Ecto neural progenitor cell (in vitro differentiated cells): Measurements from ENCODE around the gene TRIM52.
"Not testable (repeated sequence)": the region's sequence is repeated elsewhere in the genome, so short reads cannot be mapped to it uniquely, and the experiment has no call there.

Experiments used
- DNase-seq: peaks from one replicate; pipeline ENCODE4 v3.0.0-alpha.2; 2018; ENCODE audit warnings: low spot score

Gene TRIM52

DNA sequence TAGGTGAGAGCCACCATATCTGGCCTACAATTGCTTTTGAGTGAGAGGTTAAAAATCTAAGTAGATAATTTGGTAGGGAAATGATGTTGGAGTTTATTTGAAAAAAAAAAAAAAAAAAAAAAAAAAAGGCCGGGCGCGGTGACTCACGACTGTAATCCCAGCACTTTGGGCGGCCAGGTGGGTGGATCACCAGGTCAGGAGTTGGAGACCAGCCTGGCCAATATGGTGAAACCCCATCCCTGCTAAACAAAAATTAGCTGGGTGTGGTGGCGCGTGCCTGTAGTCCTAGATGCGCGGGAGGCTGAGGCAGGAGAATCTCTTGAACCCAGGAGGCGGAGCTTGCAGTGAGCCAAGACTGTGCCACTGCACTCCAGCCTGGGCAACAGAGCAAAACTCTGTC, 46.7 kb downstream of the TRIM52 start:
- DNase-seq = not testable (repeated sequence)

DNA sequence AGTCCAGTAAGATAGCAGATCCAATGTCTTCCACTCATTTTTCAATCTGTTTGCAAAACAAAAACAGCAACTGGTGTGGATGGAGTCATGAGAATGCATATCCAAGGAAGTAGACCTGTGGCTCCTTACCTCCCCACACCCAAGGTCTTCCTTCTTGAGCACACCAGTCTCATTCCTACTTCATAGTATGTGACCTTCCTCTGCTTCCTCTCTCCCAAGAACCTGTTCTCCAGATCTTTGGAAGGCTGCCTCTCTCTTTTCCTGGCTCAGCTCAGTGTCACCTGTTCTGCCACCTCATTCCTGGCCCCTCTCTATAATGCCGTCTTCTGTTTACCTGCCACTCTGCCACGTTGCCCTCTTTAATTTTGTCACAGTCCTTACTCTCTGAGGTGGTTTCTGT, 48.0 kb downstream of the TRIM52 start:
- no peak for DNase-seq

DNA sequence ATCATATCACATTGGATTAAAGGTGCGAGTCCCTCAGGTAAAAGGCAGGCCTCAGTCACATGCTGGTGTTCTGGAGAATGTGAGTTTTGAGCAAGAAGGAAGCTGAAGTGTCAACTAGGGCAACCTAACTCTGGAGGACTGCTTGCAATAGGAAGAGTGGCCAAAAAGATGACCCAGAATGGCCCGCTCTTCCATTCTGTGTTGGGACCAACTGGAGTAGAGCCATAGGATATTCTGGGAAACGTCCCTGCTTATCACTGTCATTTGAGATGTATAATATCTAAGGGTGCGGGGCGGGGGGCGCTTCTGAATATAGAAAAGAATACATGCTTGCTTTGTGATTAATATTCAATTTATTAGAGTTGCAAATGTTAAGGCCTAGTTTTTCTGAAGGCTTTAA, 48.9 kb downstream of the TRIM52 start:
- DNase-seq = no peak

DNA sequence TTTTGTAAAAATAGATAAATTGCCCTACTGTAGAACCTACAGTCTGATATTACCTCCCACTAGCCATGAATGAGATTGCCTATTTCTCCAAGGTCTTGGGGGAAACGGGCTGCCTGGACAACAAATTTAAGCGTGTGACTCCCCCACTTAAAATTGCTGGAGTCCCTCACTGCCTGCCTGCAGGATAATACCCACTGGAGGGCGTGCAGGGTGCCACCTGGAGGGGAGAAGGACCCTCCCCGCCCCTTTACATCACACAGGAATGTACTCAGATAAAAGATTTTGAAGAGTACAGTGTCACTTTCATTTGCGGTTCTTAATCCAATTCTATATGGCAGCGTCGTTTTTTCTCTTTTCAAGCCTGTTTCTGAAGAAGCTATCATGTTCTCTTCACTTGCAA, 49.7 kb downstream of the TRIM52 start:
- DNase-seq = no peak

DNA sequence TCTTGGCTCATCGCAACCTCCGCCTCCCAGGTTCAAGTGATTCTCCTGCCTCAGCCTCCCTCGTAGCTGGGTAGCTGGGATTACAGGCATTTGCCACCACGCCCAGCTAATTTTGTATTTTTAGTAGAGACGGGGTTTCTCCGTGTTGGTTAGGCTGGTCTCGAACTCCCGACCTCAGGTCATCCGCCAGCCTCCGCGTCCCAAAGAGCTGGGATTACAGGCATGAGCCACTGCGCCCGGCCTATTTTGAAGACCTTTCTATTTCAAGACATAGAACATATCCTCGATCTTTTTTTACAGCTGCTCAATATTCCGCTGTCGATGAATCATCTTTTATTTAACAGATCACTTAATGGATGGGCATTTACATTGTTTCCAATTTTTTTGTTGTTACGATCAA, 50.2 kb downstream of the TRIM52 start:
- not testable (repeated sequence) for DNase-seq

DNA sequence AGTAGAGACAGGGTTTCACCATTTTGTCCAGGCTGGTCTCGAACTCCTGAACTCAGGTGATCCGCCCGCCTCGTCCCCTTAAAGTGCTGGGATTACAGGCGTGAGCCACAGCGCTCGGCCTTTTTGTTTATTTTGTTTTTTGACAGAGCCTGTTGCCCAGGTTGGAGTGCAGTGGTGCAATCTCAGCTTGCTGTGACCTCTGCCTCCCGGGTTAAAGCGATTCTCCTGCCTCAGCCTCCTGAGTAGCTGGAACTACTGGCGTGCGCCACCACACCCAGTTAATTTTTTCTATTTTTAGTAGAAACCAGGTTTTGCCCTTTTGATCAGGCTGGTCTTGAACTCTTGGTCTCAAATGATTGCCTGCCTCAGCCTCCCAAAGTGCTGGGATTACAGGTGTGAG, 50.8 kb downstream of the TRIM52 start:
- not testable (repeated sequence) for DNase-seq

DNA sequence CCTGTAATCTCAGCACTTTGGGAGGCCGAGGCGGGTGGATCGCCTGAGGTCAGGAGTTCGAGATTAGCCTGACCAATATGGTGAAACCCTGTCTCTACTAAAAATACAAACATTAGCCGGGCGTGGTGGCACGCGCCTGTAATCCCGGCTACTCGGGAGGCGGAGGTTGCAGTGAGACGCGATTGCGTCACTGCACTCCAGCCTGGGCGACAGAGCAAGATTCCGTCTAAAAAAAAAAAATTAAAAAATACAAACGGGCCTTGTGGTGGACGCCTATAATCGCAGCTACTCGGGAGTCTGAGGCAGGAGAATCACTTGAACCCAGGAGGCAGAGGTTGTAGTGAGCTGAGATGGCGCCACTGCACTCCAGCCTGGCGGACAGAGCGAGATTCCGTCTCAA, 51.9 kb downstream of the TRIM52 start:
- not testable (repeated sequence) for DNase-seq

DNA sequence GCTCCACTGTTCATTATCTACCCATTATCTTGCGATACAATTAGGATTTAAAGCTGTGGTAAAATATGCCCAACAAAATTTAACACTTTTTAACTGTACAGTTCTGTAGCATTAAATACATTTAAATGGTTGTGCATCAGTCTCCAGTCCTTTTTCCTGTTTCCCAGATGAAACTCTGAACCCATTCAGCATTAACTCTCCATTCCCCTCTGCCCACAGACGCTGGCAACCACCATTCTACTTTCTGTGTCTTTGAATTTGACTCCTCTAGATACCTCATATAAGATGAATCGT, 53.0 kb downstream of the TRIM52 start:
- no peak for DNase-seq

DNA sequence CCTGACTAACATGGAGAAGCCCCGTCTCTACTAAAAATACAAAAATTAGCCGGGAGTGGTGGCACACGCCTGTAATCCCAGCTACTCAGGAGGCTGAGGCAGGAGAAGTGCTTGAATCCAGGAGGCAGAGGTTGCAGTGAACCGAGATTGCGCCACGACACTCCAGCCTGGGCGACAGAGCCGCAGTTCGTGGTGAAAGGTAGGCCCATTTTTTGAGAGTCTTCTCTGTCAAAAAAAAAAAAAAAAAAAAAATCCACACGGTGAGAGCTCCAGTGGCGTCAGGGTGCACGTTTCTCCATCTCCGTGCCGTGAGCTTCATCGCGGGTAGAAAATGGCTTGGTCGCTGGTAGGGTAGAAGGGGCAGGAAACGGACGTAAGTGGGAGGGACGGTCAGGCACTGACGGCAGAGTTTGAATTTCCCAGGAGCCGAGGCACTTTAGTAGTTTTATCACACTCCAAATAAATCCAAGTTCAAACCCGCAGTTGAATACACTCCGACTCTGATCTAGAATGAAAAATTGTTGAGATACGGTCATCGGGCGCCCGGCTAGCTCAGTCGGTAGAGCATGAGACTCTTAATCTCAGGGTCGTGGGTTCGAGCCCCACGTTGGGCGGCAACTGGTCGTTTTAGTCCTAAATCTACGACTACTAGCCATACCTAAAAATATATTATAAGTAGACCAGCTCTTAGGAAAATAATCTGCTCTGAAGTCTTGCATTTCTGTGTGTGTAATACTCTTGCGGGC, 53.6 kb downstream of the TRIM52 start:
- DNase-seq = peak; percentile 81

DNA sequence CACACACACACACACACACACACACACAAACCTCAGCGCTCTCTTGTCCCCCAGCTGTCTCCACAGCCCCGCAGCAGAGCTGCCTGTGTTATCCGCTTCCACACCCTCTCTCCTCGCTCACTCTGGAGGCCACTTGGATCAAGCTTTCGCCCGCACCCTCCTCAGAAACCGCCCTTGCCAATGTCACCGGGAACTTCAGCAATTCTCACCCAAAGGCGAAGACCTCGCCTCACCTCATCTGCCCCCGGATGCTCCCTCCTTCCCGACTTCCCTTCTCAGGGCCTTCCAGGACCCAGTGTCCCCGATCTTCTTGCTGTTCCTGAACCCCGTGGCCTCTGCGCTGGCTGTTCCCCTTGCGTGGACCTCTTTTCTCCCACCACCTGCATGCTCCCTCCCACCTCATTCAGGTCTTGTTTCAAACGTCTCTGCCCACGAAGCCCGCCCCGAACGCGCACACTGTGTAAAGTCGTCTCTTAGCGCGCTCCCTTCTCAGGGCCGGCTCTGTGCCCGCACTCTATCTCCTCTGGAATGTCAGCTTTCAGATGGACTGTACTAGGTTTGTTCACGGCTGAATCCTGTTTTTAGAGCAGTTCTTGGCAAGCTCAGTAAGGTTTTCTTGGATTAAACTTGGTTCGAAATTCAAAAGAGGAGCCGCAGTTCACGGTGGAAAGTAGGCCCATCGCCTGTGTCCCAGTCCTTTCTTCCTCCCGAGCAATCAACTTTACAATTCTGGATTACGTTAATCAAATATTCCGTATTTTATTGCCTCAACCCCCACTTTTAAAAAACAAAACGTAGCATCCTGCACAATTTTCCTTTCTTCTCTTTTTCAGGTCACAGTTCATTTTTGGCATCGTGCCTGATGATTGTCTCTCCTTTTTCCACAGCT, 54.9 kb downstream of the TRIM52 start:
- DNase-seq = no peak
